T-cell (primary cell): ENCODE results near the gene CCDC157. TPM values are rescaled to one million over a fixed set of nuclear protein-coding genes. Genes with fewer than 3 reads are reported as not detected.

ENCODE experiments used
- ATAC-seq, 4 experiments: fragments of 200-7000 bp in 3 of 4; fragments of 150-1000 bp in 1 of 4; cut with Tn5 transposase; replicated peaks in 1 of 4; 1 replicate in 3 of 4; 2 replicates in 1 of 4; pipeline ENCODE4 v1.10.0; 2021; ENCODE audit warnings: moderate library complexity in 3 of 4, mild to moderate bottlenecking in 2 of 4, moderate number of reproducible peaks in 1 of 4
- CTCF ChIA-PET, 2 donors: fragments of 300-600 bp; sonication (Branson Sonifier 250); formaldehyde crosslinking; loops; one replicate each; lab custom pipeline; 2022; ENCODE audit warnings: antibody characterized with exemption in 2 of 2; lab: Charles Lee
- POLR2A ChIA-PET, 2 donors: fragments of 300-600 bp; sonication (Branson Sonifier 250); formaldehyde crosslinking; loops; one replicate each; lab custom pipeline; 2022; ENCODE audit warnings: antibody characterized with exemption in 2 of 2; lab: Charles Lee
- DNase-seq, 35 experiments: peaks; one replicate each; pipeline versions ENCODE4 v3.0.0 to v3.0.0-alpha.2; 2013 to 2023
- H3K27ac ChIP-seq: one replicate; pipeline ENCODE4 v1.5.1; 2013; ENCODE audit warnings: low read length
- H3K27me3 ChIP-seq, 2 experiments: replicated peaks in 1 of 2; 1 replicate in 1 of 2; 2 replicates in 1 of 2; pipeline versions ENCODE4 v1.6.1 to v1.7.0; 2013; ENCODE audit warnings: low read length in 1 of 2, mixed read lengths in 1 of 2; ENCODE audit not compliant: control insufficient read depth in 2 of 2, insufficient read depth in 2 of 2; ENCODE audit errors: extremely low read depth in 1 of 2
- H3K36me3 ChIP-seq, 2 donors: 1 replicate in 1 of 2; 2 replicates in 1 of 2; pipeline versions ENCODE4 v1.6.1 to v1.7.0; 2013; ENCODE audit warnings: low read length in 1 of 2; ENCODE audit not compliant: control insufficient read depth in 2 of 2, insufficient read depth in 1 of 2; ENCODE audit errors: extremely low read depth in 1 of 2
- H3K4me1 ChIP-seq, 2 experiments: 1 replicate in 1 of 2; 2 replicates in 1 of 2; pipeline versions ENCODE4 v1.6.1 to v1.7.0; 2013; ENCODE audit warnings: low read length in 2 of 2, mixed read lengths in 1 of 2; ENCODE audit not compliant: insufficient read depth in 2 of 2, control insufficient read depth in 1 of 2; ENCODE audit errors: extremely low read depth in 1 of 2
- H3K4me3 ChIP-seq, 2 donors: 1 replicate in 1 of 2; 2 replicates in 1 of 2; pipeline versions ENCODE4 v1.5.1 to v1.7.0; 2013; ENCODE audit warnings: mild to moderate bottlenecking in 2 of 2, low read length in 1 of 2, moderate library complexity in 1 of 2; ENCODE audit not compliant: control insufficient read depth in 1 of 2; ENCODE audit errors: extremely low read depth in 1 of 2
- H3K9me3 ChIP-seq: 2 replicates; pipeline ENCODE4 v1.7.0; 2013
- H3K27ac Mint-ChIP-seq, 2 donors: one replicate each; pipeline ENCODE4 v1.8.0; 2020 to 2021; ENCODE audit warnings: mild to moderate bottlenecking in 2 of 2, mixed read lengths in 2 of 2
- H3K27me3 Mint-ChIP-seq, 2 donors: one replicate each; pipeline ENCODE4 v1.8.0; 2021 to 2022; ENCODE audit warnings: mixed read lengths in 2 of 2
- H3K36me3 Mint-ChIP-seq: one replicate; pipeline ENCODE4 v1.8.0; 2021; ENCODE audit warnings: mixed read lengths
- H3K4me1 Mint-ChIP-seq, 3 donors: one replicate each; pipeline ENCODE4 v1.8.0; 2020 to 2022; ENCODE audit warnings: mixed read lengths in 3 of 3, mild to moderate bottlenecking in 1 of 3
- H3K4me3 Mint-ChIP-seq, 3 donors: one replicate each; pipeline ENCODE4 v1.8.0; 2020 to 2022; ENCODE audit warnings: mild to moderate bottlenecking in 3 of 3, mixed read lengths in 3 of 3, moderate library complexity in 3 of 3
- H3K9me3 Mint-ChIP-seq, 3 donors: one replicate each; pipeline ENCODE4 v1.8.0; 2020 to 2022; ENCODE audit warnings: mixed read lengths in 3 of 3
- WGBS: methylation state at CpG from one replicate; pipeline ENCODE4 v1.1.5; 2013; ENCODE audit warnings: missing lambda C conversion rate; ENCODE audit not compliant: insufficient coverage; 5-methylcytosine and 5-hydroxymethylcytosine counted together
- total RNA-seq, 35 experiments: library from RNA in 6 of 35; stranded (reverse) in 6 of 35; fragments of 120-200 nt in 1 of 35; gene quantifications; one replicate each; pipeline versions ENCODE4 v1.2.1 to v1.2.4 and lab custom pipeline; 2013 to 2026

The CCDC157 gene
- total RNA-seq, 5 donors from 2014 or later (not counting 1 experiment from before 2014, with no cell fraction given) = 4.6 to 10.9 (median 5.1) TPM

- POLR2A ChIA-PET = interaction anchor here in 1 of 2 donors (1.5 kb wide), 1 partner anchor 24 kb away, joined by 4 read pairs; no protein-coding TSS in a partner anchor
- no peak for DNase-seq
- 100% methylated on average over 3 of the region's 5 CpGs for WGBS
- Mint-ChIP-seq H3K27ac (peak overlapping the region; percentile 90 to 91), H3K9me3 (no peaks in the 10 kb centered on the region), H3K4me3 (peak overlapping the region in 2 of 3 donors; percentile 76 to 82), H3K27me3 (no peaks in the 10 kb centered on the region), H3K36me3 (peaks cover 9% of the 10 kb centered on the region), H3K4me1 (peaks cover 41 to 47% (median 44%) of the 10 kb centered on the region in 3 donors)
- H3K27me3 ChIP-seq = no peaks in the 10 kb centered on the region
- H3K27ac ChIP-seq = peak overlapping the region; percentile 77
- CTCF ChIA-PET = interaction anchor here in 1 of 2 donors (1.5 to 3.2 kb wide), 2 partner anchors 25 to 39 kb away, joined by 4 to 37 read pairs; partner anchors contain the start of gene CASTOR1
- no peak for ATAC-seq
- peaks cover 25 to 42% of the 10 kb centered on the region in 2 experiments for H3K4me1 ChIP-seq
- H3K9me3 ChIP-seq = no peaks in the 10 kb centered on the region
- no peak overlapping the region for H3K4me3 ChIP-seq
- H3K36me3 ChIP-seq = peaks cover 0 to 23% of the 10 kb centered on the region in 2 donors
Observed at GRCh38 chr22:30327864-30328345, 28.9 kb upstream of the CCDC157 start.

- no peak overlapping the region for H3K4me3 Mint-ChIP-seq
- no peak for DNase-seq
- POLR2A ChIA-PET = interaction anchor here in 1 of 2 donors (0.6 to 0.7 kb wide), 2 partner anchors 20 to 440 kb away, joined by 3 to 4 read pairs; no protein-coding TSS in a partner anchor
Observed at GRCh38 chr22:30328466-30329049, 28.2 kb upstream of the CCDC157 start.

GRCh38 chr22:30332551-30332950 lies 24.3 kb upstream of the CCDC157 start:
- Mint-ChIP-seq H3K4me3 (no peak overlapping the region), H3K9me3 (no peaks in the 10 kb centered on the region), H3K4me1 (peaks cover 6 to 11% (median 9%) of the 10 kb centered on the region in 3 donors), H3K27ac (peak overlapping the region in 1 of 2 donors; percentile 62), H3K36me3 (peaks cover 36% of the 10 kb centered on the region), H3K27me3 (no peaks in the 10 kb centered on the region)
- POLR2A ChIA-PET = interaction anchor here (0.6 kb wide), 2 partner anchors 80 to 162 kb away, joined by 5 to 9 read pairs; no protein-coding TSS in a partner anchor
- CTCF ChIA-PET = no interaction called here
- Histone ChIP-seq H3K36me3 (peaks cover 23 to 61% of the 10 kb centered on the region in 2 donors), H3K4me1 (peaks cover 3% of the 10 kb centered on the region in 2 experiments), H3K27ac (no peak overlapping the region), H3K27me3 (no peaks in the 10 kb centered on the region), H3K4me3 (no peak overlapping the region), H3K9me3 (no peaks in the 10 kb centered on the region)
- 93% methylated on average over 3 of the region's 5 CpGs for WGBS
- ATAC-seq (no peak), DNase-seq (no peak)

More at GRCh38 chr22:30328466-30329049, 28.2 kb upstream of the CCDC157 start:
- H3K27ac Mint-ChIP-seq = peak overlapping the region; percentile 65 to 84
- Histone ChIP-seq H3K9me3 (no peaks in the 10 kb centered on the region), H3K36me3 (peaks cover 3 to 24% of the 10 kb centered on the region in 2 donors), H3K4me1 (peaks cover 25 to 36% of the 10 kb centered on the region in 2 experiments), H3K27ac (peak overlapping the region; percentile 77), H3K4me3 (no peak overlapping the region), H3K27me3 (no peaks in the 10 kb centered on the region)
- 80% methylated on average over 1 of the region's 3 CpGs for WGBS
- CTCF ChIA-PET = interaction anchor here in 1 of 2 donors (3.2 kb wide), 1 partner anchor 40 kb away, joined by 37 read pairs; the partner anchor contains the start of gene CASTOR1
- H3K9me3 Mint-ChIP-seq = no peaks in the 10 kb centered on the region
- peaks cover 7% of the 10 kb centered on the region for H3K36me3 Mint-ChIP-seq
- peaks cover 34 to 41% (median 38%) of the 10 kb centered on the region in 3 donors for H3K4me1 Mint-ChIP-seq
- ATAC-seq = no peak
- no peaks in the 10 kb centered on the region for H3K27me3 Mint-ChIP-seq

GRCh38 chr22:30332994-30333706 lies 23.7 kb upstream of the CCDC157 start:
- Mint-ChIP-seq H3K36me3 (peaks cover 42% of the 10 kb centered on the region), H3K27ac (peak overlapping the region; percentile 44 to 74), H3K27me3 (no peaks in the 10 kb centered on the region), H3K4me1 (peaks cover 1 to 6% (median 3%) of the 10 kb centered on the region in 3 donors), H3K4me3 (no peak overlapping the region), H3K9me3 (no peaks in the 10 kb centered on the region)
- H3K9me3 ChIP-seq = no peaks in the 10 kb centered on the region
- ChIA-PET CTCF (no interaction called here), POLR2A (interaction anchor here in 1 of 2 donors (0.5 to 0.6 kb wide), 2 partner anchors 10 to 162 kb away, joined by 3 to 9 read pairs; no protein-coding TSS in a partner anchor)
- no peak overlapping the region for H3K27ac ChIP-seq
- H3K4me1 ChIP-seq = no peaks in the 10 kb centered on the region
- no peak for ATAC-seq
- H3K27me3 ChIP-seq = no peaks in the 10 kb centered on the region
- DNase-seq = no peak
- WGBS = 40% methylated on average over 1 of the region's 2 CpGs
- peaks cover 26 to 66% of the 10 kb centered on the region in 2 donors for H3K36me3 ChIP-seq
- H3K4me3 ChIP-seq = no peak overlapping the region

GRCh38 chr22:30333707-30334087 lies 23.1 kb upstream of the CCDC157 start:
- Histone ChIP-seq H3K9me3 (no peaks in the 10 kb centered on the region), H3K27ac (no peak overlapping the region), H3K36me3 (peaks cover 26 to 71% of the 10 kb centered on the region in 2 donors), H3K4me1 (no peaks in the 10 kb centered on the region), H3K4me3 (no peak overlapping the region), H3K27me3 (no peaks in the 10 kb centered on the region)
- H3K27me3 Mint-ChIP-seq = no peaks in the 10 kb centered on the region
- H3K36me3 Mint-ChIP-seq = peaks cover 46% of the 10 kb centered on the region
- H3K9me3 Mint-ChIP-seq = no peaks in the 10 kb centered on the region
- peaks cover 0 to 4% (median 1%) of the 10 kb centered on the region in 3 donors for H3K4me1 Mint-ChIP-seq
- H3K27ac Mint-ChIP-seq = peak overlapping the region in 1 of 2 donors; percentile 74
- ChIA-PET CTCF (no interaction called here), POLR2A (interaction anchor here in 1 of 2 donors (0.5 kb wide), 1 partner anchor 11 kb away, joined by 3 read pairs; no protein-coding TSS in a partner anchor)
- DNase-seq = no peak
- 100% methylated on average over 1 of the region's 3 CpGs for WGBS
- H3K4me3 Mint-ChIP-seq = no peak overlapping the region
- ATAC-seq = no peak

GRCh38 chr22:30334646-30335045 lies 22.2 kb upstream of the CCDC157 start:
- ChIA-PET POLR2A (interaction anchor here in 1 of 2 donors (1.4 kb wide), 1 partner anchor 15 kb away, joined by 3 read pairs; no protein-coding TSS in a partner anchor), CTCF (no interaction called here)
- DNase-seq (no peak), ATAC-seq (no peak)
- Histone ChIP-seq H3K27me3 (no peaks in the 10 kb centered on the region), H3K36me3 (peaks cover 26 to 81% of the 10 kb centered on the region in 2 donors), H3K9me3 (no peaks in the 10 kb centered on the region), H3K4me1 (no peaks in the 10 kb centered on the region), H3K27ac (no peak overlapping the region), H3K4me3 (no peak overlapping the region)
- H3K36me3 Mint-ChIP-seq = peaks cover 51% of the 10 kb centered on the region
- H3K27ac Mint-ChIP-seq = peak overlapping the region; percentile 15 to 66
- H3K4me1 Mint-ChIP-seq = peaks cover 0 to 4% (median 1%) of the 10 kb centered on the region in 3 donors
- no peaks in the 10 kb centered on the region for H3K9me3 Mint-ChIP-seq
- H3K27me3 Mint-ChIP-seq = no peaks in the 10 kb centered on the region
- 100% methylated on average over 1 of the region's 4 CpGs for WGBS
- H3K4me3 Mint-ChIP-seq = no peak overlapping the region
